ENCODE results near the gene GRID2. TPM values are rescaled to one million over a fixed set of nuclear protein-coding genes. Genes with fewer than 3 reads are reported as not detected.

Gene GRID2
- total and polyA plus RNA-seq, 4 donors = under 0.01 to 0.02 TPM; not detected in 2

GRCh38 chr4:92629302-92629701 lies 325.5 kb downstream of the GRID2 start (continued):
- TF ChIP-seq ZBTB33 (IDR thresholded peaks at IDR 0.05) = no peak
- TF ChIP-seq FOXA1 (IDR thresholded peaks at IDR 0.05) = no peak
- no peak for TF ChIP-seq RAD21 (IDR thresholded peaks at IDR 0.05)
- TF ChIP-seq CTCF (IDR thresholded peaks at IDR 0.05; ENCODE audit: low read depth, low read length, missing input control) = no peak
- TF ChIP-seq NR2F2 (IDR thresholded peaks at IDR 0.05) = no peak

GRCh38 chr4:92634882-92635281 lies 331.1 kb downstream of the GRID2 start:
- H3K4me1 ChIP-seq (ENCODE audit: control insufficient read depth in 4 of 4, insufficient read depth in 4 of 4, low read length in 3 of 4) = no peaks in the 10 kb centered on the region
- no peak for DNase-seq (ENCODE audit: low spot score)
- H3K27me3 ChIP-seq (ENCODE audit: control insufficient read depth in 4 of 4, insufficient read depth in 4 of 4, low read length in 3 of 4) = peaks cover 0 to 3% (median 0%) of the 10 kb centered on the region in 4 donors
- no peak overlapping the region for H3K27ac ChIP-seq (ENCODE audit: low read depth in 1 of 2, low read length in 2 of 2)
- TF ChIP-seq NR2F2 (IDR thresholded peaks at IDR 0.05) (no peak), FOXA2 (IDR thresholded peaks at IDR 0.05) (no peak), EGR1 (IDR thresholded peaks at IDR 0.05; ENCODE audit: low read depth in 2 of 2) (no peak), GABPA (IDR thresholded peaks at IDR 0.05 in 1 of 2, conservative IDR thresholded peaks at IDR 0.05 in 1 of 2) (no peak), JUND (IDR thresholded peaks at IDR 0.05) (no peak), CTCF (IDR thresholded peaks at IDR 0.05; ENCODE audit: low read depth, low read length, missing input control) (no peak), ZBTB33 (IDR thresholded peaks at IDR 0.05) (no peak), ATF3 (IDR thresholded peaks at IDR 0.05) (no peak), MAX (IDR thresholded peaks at IDR 0.05) (no peak), HNF4A (conservative IDR thresholded peaks at IDR 0.05) (no peak), TAF1 (conservative IDR thresholded peaks at IDR 0.05) (no peak), YY1 (IDR thresholded peaks at IDR 0.05) (no peak), FOXA1 (IDR thresholded peaks at IDR 0.05) (no peak), HNF4G (IDR thresholded peaks at IDR 0.05) (no peak), RAD21 (IDR thresholded peaks at IDR 0.05) (no peak), SP1 (IDR thresholded peaks at IDR 0.05) (no peak), REST (IDR thresholded peaks at IDR 0.05) (no peak), RXRA (IDR thresholded peaks at IDR 0.05) (no peak)
- H3K36me3 ChIP-seq (ENCODE audit: control insufficient read depth in 4 of 4, insufficient read depth in 3 of 4, low read depth in 1 of 4, low read length in 3 of 4) = no peaks in the 10 kb centered on the region
- H3K9ac ChIP-seq (ENCODE audit: low read depth in 1 of 2, low read length in 2 of 2) = no peak overlapping the region
- no peaks in the 10 kb centered on the region for H3K9me3 ChIP-seq (ENCODE audit: control insufficient read depth in 4 of 4, low read length in 3 of 4)
- 53% methylated on average over 3 of the region's 3 CpGs for WGBS
- no peak overlapping the region for H3K4me3 ChIP-seq (ENCODE audit: low read depth in 1 of 3, low read length in 3 of 3)

Measured in liver (tissue), 9 donors.